Measurements from ENCODE around the gene PSME3.

Gene PSME3

GRCh38 chr17:42817866-42818265, 15.3 kb upstream of the PSME3 start:
- H3K4me3 ChIP-seq (ENCODE audit: low read depth, low read length), result no peak overlapping the region
- no peak for TF ChIP-seq CTCF (IDR thresholded peaks at IDR 0.05; ENCODE audit: borderline replicate concordance, insufficient read depth, low read depth, low read length)

- TF ChIP-seq CTCF (IDR thresholded peaks at IDR 0.05; ENCODE audit: borderline replicate concordance, insufficient read depth, low read depth, low read length), result no peak
- no peak overlapping the region for H3K4me3 ChIP-seq (ENCODE audit: low read depth, low read length)
Measured at GRCh38 chr17:42818379-42818778, 14.8 kb upstream of the PSME3 start.

GRCh38 chr17:42819939-42820535, 13.2 kb upstream of the PSME3 start:
- peak; percentile 78 for TF ChIP-seq CTCF (IDR thresholded peaks at IDR 0.05; ENCODE audit: borderline replicate concordance, insufficient read depth, low read depth, low read length)
- H3K4me3 ChIP-seq (ENCODE audit: low read depth, low read length), result no peak overlapping the region

GRCh38 chr17:42821176-42821575, 12.0 kb upstream of the PSME3 start:
- TF ChIP-seq CTCF (IDR thresholded peaks at IDR 0.05; ENCODE audit: borderline replicate concordance, insufficient read depth, low read depth, low read length), result no peak
- H3K4me3 ChIP-seq (ENCODE audit: low read depth, low read length), result no peak overlapping the region

- TF ChIP-seq CTCF (IDR thresholded peaks at IDR 0.05; ENCODE audit: borderline replicate concordance, insufficient read depth, low read depth, low read length), result no peak
- H3K4me3 ChIP-seq (ENCODE audit: low read depth, low read length), result no peak overlapping the region
Measured at GRCh38 chr17:42827472-42827871, 5.7 kb upstream of the PSME3 start.

GRCh38 chr17:42830971-42831370, 2.2 kb upstream of the PSME3 start:
- H3K4me3 ChIP-seq (ENCODE audit: low read depth, low read length), result no peak overlapping the region
- no peak for TF ChIP-seq CTCF (IDR thresholded peaks at IDR 0.05; ENCODE audit: borderline replicate concordance, insufficient read depth, low read depth, low read length)

- peak overlapping the region; percentile 92 for H3K4me3 ChIP-seq (ENCODE audit: low read depth, low read length)
Measured at GRCh38 chr17:42832213-42832933, 824 bp upstream of the PSME3 start.

More at GRCh38 chr17:42832213-42832933, 824 bp upstream of the PSME3 start:
- TF ChIP-seq CTCF (IDR thresholded peaks at IDR 0.05; ENCODE audit: borderline replicate concordance, insufficient read depth, low read depth, low read length), result no peak
